MCF 10A (cell line): ENCODE results near the gene DGKG. TPM values are rescaled to one million over a fixed set of nuclear protein-coding genes. Genes with fewer than 3 reads are reported as not detected.

Source experiments
- BruUV-seq: library from RNA; stranded (reverse); fragments of 400-500 nt; replicated peaks from 2 replicates; lab custom pipeline; 2021; lab: Mats Ljungman, UMichigan
- CTCF ChIA-PET: fragments of 300-600 bp; sonication (Branson Sonifier 250); formaldehyde crosslinking; extraction: SDS; loops from one replicate; lab custom pipeline; 2021; ENCODE audit warnings: antibody characterized with exemption, inconsistent platforms; lab: Yijun Ruan, JAX
- POLR2A ChIA-PET: fragments of 300-600, 350-650 bp; sonication (Branson Sonifier 250); formaldehyde crosslinking; extraction: SDS; loops from one replicate; lab custom pipeline; 2020; ENCODE audit warnings: antibody characterized with exemption, inconsistent platforms; lab: Yijun Ruan, JAX
- DNase-seq: peaks from one replicate; pipeline ENCODE4 v3.0.0-alpha.2; 2018; ENCODE audit not compliant: unreplicated experiment
- H3K27ac Mint-ChIP-seq: one replicate; pipeline ENCODE4 v1.8.0; 2022; ENCODE audit warnings: mild to moderate bottlenecking, low read depth, mixed read lengths; ENCODE audit not compliant: unreplicated experiment
- H3K27me3 Mint-ChIP-seq: one replicate; pipeline ENCODE4 v1.8.0; 2022; ENCODE audit warnings: mixed read lengths; ENCODE audit not compliant: insufficient read depth, unreplicated experiment
- H3K36me3 Mint-ChIP-seq: one replicate; pipeline ENCODE4 v1.8.0; 2022; ENCODE audit warnings: mild to moderate bottlenecking, moderate library complexity, mixed read lengths; ENCODE audit not compliant: insufficient read depth, unreplicated experiment
- H3K4me1 Mint-ChIP-seq: one replicate; pipeline ENCODE4 v1.8.0; 2022; ENCODE audit warnings: mixed read lengths; ENCODE audit not compliant: insufficient read depth, unreplicated experiment
- H3K4me3 Mint-ChIP-seq: one replicate; pipeline ENCODE4 v1.8.0; 2022; ENCODE audit warnings: mild to moderate bottlenecking, moderate library complexity, mixed read lengths; ENCODE audit not compliant: unreplicated experiment
- H3K9me3 Mint-ChIP-seq: one replicate; pipeline ENCODE4 v1.8.0; 2022; ENCODE audit warnings: mixed read lengths; ENCODE audit not compliant: unreplicated experiment
- intact Hi-C: fragments of 100-400 bp; cut with micrococcal nuclease; formaldehyde crosslinking; loops from 2 replicates; pipeline ENCODE4 v1.14.1; 2022
- total RNA-seq: library from RNA; stranded (reverse); gene quantifications from 2 replicates; pipeline ENCODE4 v1.2.3, GENCODE V29; 2022
- TF ChIP-seq, protein P1 (sequence below): fragments of 200-600 bp; IDR thresholded peaks from one replicate; pipeline ENCODE4 v1.8.0; 2022; ENCODE audit warnings: antibody characterized with exemption, mild to moderate bottlenecking; ENCODE audit not compliant: unreplicated experiment

The DGKG gene
- total RNA-seq, 1 experiment from 2014 or later, result not detected

DNA sequence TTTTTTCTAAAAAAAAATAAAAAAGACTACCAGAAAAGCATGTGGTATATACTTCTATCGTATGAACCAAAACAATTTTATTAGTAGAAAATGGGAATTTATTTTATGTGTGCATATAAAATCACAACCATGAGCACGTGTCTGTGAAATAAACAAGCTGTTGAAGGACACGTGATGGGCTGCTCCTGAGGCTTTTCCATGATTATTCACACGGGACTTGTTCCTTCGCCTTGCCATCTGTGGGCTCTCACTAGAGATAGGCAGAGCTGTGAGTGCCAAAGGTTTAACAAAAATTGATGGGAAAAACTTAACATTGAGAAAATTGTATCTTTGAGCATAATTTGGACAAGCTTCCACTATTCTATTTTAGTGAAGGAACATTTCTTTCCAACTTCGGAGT, 240.8 kb downstream of the DGKG start:
- peaks cover 9% of the 10 kb centered on the region for H3K4me1 Mint-ChIP-seq
- peaks cover 10% of the 10 kb centered on the region for H3K9me3 Mint-ChIP-seq
- TF ChIP-seq, protein P1, sequence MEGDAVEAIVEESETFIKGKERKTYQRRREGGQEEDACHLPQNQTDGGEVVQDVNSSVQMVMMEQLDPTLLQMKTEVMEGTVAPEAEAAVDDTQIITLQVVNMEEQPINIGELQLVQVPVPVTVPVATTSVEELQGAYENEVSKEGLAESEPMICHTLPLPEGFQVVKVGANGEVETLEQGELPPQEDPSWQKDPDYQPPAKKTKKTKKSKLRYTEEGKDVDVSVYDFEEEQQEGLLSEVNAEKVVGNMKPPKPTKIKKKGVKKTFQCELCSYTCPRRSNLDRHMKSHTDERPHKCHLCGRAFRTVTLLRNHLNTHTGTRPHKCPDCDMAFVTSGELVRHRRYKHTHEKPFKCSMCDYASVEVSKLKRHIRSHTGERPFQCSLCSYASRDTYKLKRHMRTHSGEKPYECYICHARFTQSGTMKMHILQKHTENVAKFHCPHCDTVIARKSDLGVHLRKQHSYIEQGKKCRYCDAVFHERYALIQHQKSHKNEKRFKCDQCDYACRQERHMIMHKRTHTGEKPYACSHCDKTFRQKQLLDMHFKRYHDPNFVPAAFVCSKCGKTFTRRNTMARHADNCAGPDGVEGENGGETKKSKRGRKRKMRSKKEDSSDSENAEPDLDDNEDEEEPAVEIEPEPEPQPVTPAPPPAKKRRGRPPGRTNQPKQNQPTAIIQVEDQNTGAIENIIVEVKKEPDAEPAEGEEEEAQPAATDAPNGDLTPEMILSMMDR, result no peak
- DNase-seq, result no peak
- H3K27ac Mint-ChIP-seq, result no peak overlapping the region
- ChIA-PET CTCF (interaction anchor here (0.6 to 1.7 kb wide), 2 partner anchors 13 to 419 kb away, joined by 3 to 10 read pairs; no protein-coding TSS in a partner anchor), POLR2A (interaction anchor here (1.7 to 2.2 kb wide), 2 partner anchors 8 to 12 kb away, joined by 4 to 13 read pairs; partner anchors contain the start of gene ETV5)
- intact Hi-C loops, result no loop called here
- peaks cover 30% of the 10 kb centered on the region for H3K27me3 Mint-ChIP-seq
- BruUV-seq, result no TSS peak
- H3K36me3 Mint-ChIP-seq, result no peaks in the 10 kb centered on the region
- H3K4me3 Mint-ChIP-seq, result no peak overlapping the region

DNA sequence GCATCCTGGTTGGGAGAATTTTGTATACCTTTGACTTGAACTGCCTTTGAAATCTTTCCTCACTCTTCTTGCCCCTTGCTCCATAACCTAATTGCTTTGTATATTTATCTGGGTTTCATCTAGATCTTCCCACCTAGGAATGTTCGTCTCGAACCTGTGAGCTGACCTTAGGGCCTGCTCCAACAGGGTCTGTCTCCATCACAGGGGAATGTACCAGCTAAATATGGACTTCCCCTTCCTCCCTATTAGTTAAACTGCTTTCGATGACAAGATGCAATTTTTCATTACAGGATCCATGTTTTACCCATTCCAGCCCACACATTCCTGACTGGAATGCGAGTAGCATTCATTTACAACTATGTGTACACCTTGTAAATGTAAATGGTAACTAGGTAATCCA, 242.5 kb downstream of the DGKG start:
- TF ChIP-seq, protein P1, result no peak
- Mint-ChIP-seq H3K27me3 (peaks cover 30% of the 10 kb centered on the region), H3K9me3 (no peaks in the 10 kb centered on the region), H3K27ac (no peak overlapping the region), H3K4me3 (no peak overlapping the region), H3K4me1 (peaks cover 9% of the 10 kb centered on the region), H3K36me3 (no peaks in the 10 kb centered on the region)
- no TSS peak for BruUV-seq
- CTCF ChIA-PET, result no interaction called here
- intact Hi-C loops, result no loop called here
- DNase-seq, result no peak
- POLR2A ChIA-PET, result interaction anchor here (1.2 kb wide), 1 partner anchor 10 kb away, joined by 3 read pairs; no protein-coding TSS in a partner anchor

DNA sequence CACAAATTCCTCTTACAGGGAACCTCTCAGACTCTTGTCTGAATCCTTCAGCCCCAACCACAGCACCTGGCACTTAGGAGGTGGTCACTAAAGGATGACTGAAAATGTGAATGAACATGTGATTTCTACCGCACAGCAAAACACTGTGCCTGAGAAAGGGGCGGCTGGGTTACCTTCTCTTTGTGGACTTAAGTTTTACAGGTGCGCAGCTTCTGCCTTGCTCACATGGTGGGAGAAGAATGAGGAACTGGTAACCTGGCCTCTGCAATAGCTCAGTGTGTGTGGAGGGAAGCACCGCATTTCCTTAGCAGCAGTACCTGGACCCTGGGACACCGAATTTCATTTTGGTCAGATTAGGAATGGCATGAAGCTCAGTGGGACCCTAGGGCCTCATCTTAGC, 243.3 kb downstream of the DGKG start:
- no TSS peak for BruUV-seq
- intact Hi-C loops, result no loop called here
- H3K9me3 Mint-ChIP-seq, result no peaks in the 10 kb centered on the region
- no peaks in the 10 kb centered on the region for H3K36me3 Mint-ChIP-seq
- POLR2A ChIA-PET, result interaction anchor here (1.2 kb wide), 1 partner anchor 9 kb away, joined by 3 read pairs; no protein-coding TSS in a partner anchor
- DNase-seq, result no peak
- CTCF ChIA-PET, result no interaction called here
- peaks cover 9% of the 10 kb centered on the region for H3K4me1 Mint-ChIP-seq
- TF ChIP-seq, protein P1, result no peak
- H3K27me3 Mint-ChIP-seq, result peaks cover 30% of the 10 kb centered on the region
- no peak overlapping the region for H3K4me3 Mint-ChIP-seq
- no peak overlapping the region for H3K27ac Mint-ChIP-seq

DNA sequence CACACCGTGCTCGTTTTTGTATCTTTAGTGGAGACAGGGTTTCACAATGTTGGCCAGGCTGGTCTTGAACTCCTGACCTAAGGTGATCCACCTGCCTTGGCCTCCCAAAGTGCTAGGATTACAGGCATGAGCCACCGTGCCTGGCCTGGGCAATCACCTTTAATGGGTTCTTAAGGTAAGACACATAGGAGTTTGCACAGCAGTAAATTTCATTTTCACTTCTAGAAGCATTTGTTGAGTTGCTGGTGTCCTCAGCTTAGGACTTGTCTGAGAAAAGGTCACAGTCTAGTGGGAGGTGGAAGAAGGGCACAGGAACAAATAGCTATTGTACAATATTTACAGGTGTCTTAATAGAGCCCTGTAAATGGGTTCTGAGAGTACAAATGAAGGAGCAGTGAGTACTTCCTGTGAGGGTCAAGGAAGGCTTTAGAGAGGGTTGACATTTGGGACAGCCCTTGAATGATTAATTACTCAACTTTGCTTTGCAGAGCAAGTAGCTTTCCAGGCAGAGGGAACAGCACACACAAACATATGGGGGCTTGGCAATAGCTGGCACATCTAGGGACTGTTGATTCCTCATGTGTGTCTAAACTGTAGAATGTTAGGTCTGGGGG, 244.4 kb downstream of the DGKG start:
- BruUV-seq, result no TSS peak
- Mint-ChIP-seq H3K4me1 (peaks cover 9% of the 10 kb centered on the region), H3K4me3 (no peak overlapping the region), H3K9me3 (no peaks in the 10 kb centered on the region), H3K36me3 (no peaks in the 10 kb centered on the region), H3K27ac (no peak overlapping the region), H3K27me3 (peaks cover 30% of the 10 kb centered on the region)
- ChIA-PET CTCF (interaction anchor here (0.6 kb wide), 1 partner anchor 43 kb away, joined by 4 read pairs; no protein-coding TSS in a partner anchor), POLR2A (interaction anchor here (1.0 kb wide), 1 partner anchor 14 kb away, joined by 5 read pairs; no protein-coding TSS in a partner anchor)
- intact Hi-C loops, result no loop called here
- no peak for DNase-seq
- TF ChIP-seq, protein P1, result no peak
